ENCODE data around the gene SP2.

Gene SP2

DNA sequence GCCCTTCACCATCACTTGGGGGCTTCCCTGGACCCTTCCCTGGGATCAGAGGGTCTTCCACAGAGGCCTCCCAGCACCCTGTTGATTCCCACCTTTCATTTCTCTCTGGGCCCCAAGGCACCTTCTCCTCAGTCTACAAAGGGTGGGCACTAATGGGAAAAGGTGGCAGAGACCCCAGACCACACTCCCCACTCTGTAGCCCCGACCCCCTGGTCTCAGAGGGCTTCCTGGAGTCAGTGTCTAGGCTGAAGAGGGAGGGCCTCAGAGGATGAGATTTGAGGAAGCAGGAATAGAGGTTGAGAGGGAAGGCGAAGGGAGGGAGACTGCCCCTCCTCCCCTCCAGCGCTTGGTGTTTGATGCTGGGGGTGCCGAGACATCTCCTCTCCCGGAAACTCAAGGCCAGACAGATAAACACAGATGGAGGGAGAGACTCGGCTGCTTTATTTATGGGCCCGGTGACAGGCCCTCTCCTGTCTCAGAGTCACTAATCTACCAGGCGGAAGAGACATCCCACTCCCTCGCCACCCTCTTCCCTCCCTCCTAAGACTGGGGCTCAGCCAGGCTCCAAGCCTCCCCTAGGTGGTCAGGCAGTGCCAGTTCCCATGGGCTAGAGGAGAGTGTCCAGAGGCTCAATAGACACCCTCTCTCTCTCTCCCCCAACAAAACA lies 18.5 kb upstream of the SP2 start:
- no peak overlapping the region for H3K4me3 ChIP-seq (ENCODE audit: low read length)
- no peak for DNase-seq (ENCODE audit: low read depth)
- TF ChIP-seq, protein P1, sequence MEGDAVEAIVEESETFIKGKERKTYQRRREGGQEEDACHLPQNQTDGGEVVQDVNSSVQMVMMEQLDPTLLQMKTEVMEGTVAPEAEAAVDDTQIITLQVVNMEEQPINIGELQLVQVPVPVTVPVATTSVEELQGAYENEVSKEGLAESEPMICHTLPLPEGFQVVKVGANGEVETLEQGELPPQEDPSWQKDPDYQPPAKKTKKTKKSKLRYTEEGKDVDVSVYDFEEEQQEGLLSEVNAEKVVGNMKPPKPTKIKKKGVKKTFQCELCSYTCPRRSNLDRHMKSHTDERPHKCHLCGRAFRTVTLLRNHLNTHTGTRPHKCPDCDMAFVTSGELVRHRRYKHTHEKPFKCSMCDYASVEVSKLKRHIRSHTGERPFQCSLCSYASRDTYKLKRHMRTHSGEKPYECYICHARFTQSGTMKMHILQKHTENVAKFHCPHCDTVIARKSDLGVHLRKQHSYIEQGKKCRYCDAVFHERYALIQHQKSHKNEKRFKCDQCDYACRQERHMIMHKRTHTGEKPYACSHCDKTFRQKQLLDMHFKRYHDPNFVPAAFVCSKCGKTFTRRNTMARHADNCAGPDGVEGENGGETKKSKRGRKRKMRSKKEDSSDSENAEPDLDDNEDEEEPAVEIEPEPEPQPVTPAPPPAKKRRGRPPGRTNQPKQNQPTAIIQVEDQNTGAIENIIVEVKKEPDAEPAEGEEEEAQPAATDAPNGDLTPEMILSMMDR (IDR thresholded peaks at IDR 0.05; ENCODE audit: insufficient read depth, low read depth, low read length, missing control alignments) = no peak

DNA sequence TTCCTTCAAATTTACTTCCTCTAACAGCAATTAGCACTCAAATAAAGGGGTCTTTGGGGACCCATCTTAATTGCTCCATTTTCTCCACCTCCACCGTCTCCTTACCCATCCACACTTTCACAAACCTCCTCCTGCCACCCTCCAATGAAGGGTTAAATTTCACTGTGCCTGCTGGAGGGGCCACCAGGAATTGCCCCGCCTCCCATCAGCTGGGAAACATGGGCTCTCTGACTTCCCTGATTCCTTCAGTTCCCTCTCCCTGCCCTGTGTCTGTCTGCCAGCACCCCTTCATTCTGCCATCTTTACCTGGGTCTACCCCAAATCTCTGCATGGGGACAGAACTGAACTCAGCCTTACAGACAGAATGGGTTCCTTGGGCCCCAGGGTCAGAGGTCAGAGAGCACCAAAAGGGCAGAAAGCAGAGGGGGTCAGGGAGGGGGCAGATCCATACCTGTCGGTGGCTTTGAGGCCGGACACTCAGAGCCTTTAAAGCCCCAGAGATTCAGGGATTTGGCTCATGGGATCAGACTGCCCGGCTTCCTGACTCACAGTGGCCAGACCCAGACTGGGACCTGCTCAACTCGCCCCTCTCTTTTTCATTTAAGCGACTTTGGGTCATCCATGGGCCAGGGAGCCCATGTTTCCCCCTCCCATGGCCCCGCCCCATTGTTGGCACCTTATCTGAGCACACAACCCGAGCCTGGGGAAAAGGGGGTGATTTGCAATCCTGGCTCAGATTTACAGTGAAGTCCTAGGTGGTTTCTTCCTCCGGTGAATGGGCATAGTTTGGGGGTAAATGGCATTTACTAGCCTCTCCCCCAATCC lies 17.6 kb upstream of the SP2 start:
- no peak overlapping the region for H3K4me3 ChIP-seq (ENCODE audit: low read length)
- no peak for DNase-seq (ENCODE audit: low read depth)
- TF ChIP-seq, protein P1 (IDR thresholded peaks at IDR 0.05; ENCODE audit: insufficient read depth, low read depth, low read length, missing control alignments) = no peak

DNA sequence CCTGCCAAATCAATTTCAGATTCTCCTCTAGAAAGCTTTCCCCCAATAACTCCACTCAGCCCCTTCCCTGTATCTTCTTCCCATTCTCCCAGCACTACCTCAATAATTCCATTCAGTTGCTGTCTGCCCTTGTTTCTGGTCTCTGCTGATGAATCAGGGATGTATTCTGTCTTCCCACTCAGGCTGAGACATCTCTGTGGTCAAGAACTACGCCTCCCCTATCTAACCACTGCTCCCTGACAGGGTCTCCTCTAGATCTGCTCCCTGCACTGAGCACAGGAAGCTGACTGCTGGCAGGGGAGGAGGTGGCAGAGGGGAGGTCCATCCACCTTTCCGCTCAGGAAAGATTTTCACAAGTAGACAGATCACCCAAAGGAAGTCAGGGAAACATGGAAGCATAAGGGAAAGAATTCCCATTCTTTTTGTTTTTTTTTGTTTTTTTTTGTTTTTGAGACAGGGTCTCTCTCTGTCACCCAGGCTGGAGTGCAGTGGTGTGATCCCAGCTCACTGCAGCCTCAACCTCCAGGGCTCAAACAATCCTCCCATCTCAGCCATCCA lies 16.9 kb upstream of the SP2 start:
- TF ChIP-seq, protein P1 (IDR thresholded peaks at IDR 0.05; ENCODE audit: insufficient read depth, low read depth, low read length, missing control alignments) = no peak
- H3K4me3 ChIP-seq (ENCODE audit: low read length) = no peak overlapping the region
- no peak for DNase-seq (ENCODE audit: low read depth)

DNA sequence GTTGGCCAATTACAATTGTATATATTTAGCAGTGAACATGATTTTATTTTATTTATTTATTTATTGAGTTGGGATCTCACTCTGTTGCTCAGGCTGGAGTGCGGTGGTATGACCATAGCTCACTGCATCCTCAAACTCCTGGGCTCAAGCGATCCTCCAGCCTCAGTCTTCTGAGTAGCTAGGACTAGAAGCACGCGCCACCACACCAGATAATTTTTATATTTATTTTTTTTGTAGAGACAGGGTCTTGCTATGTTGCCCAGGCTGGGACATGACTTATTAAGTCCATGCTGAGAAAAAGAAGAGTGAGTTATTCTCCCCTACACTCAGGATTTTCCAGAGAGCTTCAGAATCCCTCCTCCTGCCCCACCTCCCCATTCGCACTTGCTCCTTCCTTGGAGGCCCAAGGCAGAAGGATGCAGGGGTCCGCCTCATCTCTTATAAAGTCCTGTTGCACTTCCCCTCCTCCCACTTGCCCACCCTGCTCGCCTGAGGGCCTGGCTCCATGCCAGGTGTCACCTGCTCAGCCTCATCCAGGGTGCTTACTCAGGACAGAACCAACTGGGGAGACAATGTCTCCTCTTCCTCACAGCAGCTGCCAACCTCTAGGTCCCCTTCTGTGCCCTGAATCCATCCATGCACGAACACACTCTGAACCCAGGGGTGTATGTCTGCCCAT lies 16.1 kb upstream of the SP2 start:
- DNase-seq (ENCODE audit: low read depth) = no peak
- H3K4me3 ChIP-seq (ENCODE audit: low read length) = no peak overlapping the region
- TF ChIP-seq, protein P1 (IDR thresholded peaks at IDR 0.05; ENCODE audit: insufficient read depth, low read depth, low read length, missing control alignments) = no peak

DNA sequence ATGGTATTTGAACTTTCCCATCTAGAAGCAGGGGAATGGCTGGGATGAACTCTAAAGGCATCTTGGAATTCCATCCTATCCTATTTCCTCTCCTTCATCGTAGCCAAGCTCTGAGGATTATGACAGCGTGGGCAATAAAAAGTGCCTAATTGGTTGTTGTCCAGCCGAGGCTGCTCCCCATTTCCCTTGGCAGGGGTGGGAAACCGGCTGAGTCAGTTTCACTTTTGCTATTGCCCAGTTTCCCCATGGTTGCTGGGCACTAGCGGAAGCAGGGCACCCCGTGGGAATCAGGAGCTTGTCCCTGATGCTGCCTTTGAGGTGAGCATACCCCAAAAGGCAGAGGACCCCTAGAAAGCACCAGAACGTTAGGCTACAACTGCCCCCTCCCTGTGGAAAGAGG lies 13.8 kb upstream of the SP2 start:
- H3K4me3 ChIP-seq (ENCODE audit: low read length) = no peak overlapping the region
- DNase-seq (ENCODE audit: low read depth) = no peak
- TF ChIP-seq, protein P1 (IDR thresholded peaks at IDR 0.05; ENCODE audit: insufficient read depth, low read depth, low read length, missing control alignments) = no peak

DNA sequence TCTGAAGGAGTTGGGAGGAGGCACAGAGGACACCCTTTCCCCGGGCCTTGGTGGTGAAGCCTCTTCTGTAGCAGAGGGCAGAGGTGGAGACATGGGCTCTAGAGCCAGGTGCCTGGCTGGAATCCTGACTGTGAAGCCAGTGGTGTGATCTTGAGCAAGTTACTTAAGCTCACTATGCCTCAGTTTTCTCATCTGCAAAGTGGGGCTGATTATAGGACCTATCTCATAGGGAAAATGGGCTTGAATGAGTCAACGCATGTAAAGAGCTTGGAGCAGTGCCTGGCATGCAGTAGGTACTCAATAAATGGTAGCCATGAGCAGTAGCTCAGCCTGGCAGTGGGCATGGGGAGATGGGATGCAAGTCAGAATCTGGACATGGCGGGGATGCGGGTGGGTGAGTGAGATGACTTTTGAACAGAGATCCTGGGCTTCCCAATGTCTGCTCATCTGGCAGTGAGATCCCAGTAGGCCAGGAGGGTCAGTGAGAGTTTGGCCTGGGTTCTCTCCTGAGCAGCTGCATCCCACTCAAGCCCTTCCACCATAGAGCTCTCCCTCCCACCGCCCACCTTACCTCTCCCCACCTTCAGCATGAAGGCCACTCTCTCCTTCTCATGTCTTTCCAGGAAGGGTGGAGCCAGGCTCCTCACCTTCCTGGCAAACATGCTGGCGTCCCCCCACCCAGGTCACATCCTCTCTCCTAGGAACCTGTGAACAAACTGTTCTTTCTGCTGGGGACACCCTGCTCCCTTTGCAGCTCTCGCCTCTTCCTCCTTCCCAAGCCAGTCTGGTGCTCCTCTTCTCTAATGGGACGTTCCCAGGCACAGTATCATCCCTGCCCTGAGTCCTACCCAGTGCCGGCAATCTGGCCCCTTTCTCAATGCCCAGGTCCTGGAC lies 13.1 kb upstream of the SP2 start:
- no peak overlapping the region for H3K4me3 ChIP-seq (ENCODE audit: low read length)
- DNase-seq (ENCODE audit: low read depth) = no peak
- TF ChIP-seq, protein P1 (IDR thresholded peaks at IDR 0.05; ENCODE audit: insufficient read depth, low read depth, low read length, missing control alignments) = no peak

Measured in epithelial cell of esophagus (primary cell).